ENCODE results near the gene ENG.

- no peak for TF ChIP-seq CTCF (conservative IDR thresholded peaks at IDR 0.05; ENCODE audit: low read depth in 2 of 2)
- no peak for TF ChIP-seq EZH2 (IDR thresholded peaks at IDR 0.05; ENCODE audit: low read depth, unreplicated experiment)
- no peak for TF ChIP-seq POLR2AphosphoS5 (IDR thresholded peaks at IDR 0.05; ENCODE audit: low read depth)
- no peak for TF ChIP-seq CREB1 (CRISPR knock-in tag; IDR thresholded peaks at IDR 0.05; ENCODE audit: low read depth)
- TF ChIP-seq EZH2phosphoT487 (IDR thresholded peaks at IDR 0.05; ENCODE audit: unreplicated experiment), result no peak
- TF ChIP-seq NANOG (IDR thresholded peaks at IDR 0.05; ENCODE audit: borderline replicate concordance), result no peak
- TF ChIP-seq ETS1 (IDR thresholded peaks at IDR 0.05), result no peak
- no peak for TF ChIP-seq REST (IDR thresholded peaks at IDR 0.05; ENCODE audit: unreplicated experiment)
- TF ChIP-seq STAT1 (IDR thresholded peaks at IDR 0.05; ENCODE audit: unreplicated experiment), result no peak
- no peak for TF ChIP-seq JUNB (IDR thresholded peaks at IDR 0.05; ENCODE audit: unreplicated experiment)
These were observed 57.5 kb downstream of the ENG start for GRCh38 chr9:127796852-127797370.

Data from GM23338 (cell line).